T-helper 2 cell treated with Interferon-gamma antibody and Interleukin-4, amounts not matched to agents 5 μg/mL and 100 μg/mL, for 36 hours (primary cell): ENCODE results near the gene ENTPD6.
"Not testable (repeated sequence)": the region's sequence is repeated elsewhere in the genome, so short reads cannot be mapped to it uniquely, and the experiment has no call there.

Source experiments
- DNase-seq: peaks from one replicate; pipeline ENCODE4 v3.0.0; 2021; ENCODE audit warnings: low spot score
- H3K27ac Mint-ChIP-seq: one replicate; pipeline ENCODE4 v1.8.0; 2021; ENCODE audit warnings: mild to moderate bottlenecking, mixed read lengths
- H3K27me3 Mint-ChIP-seq: one replicate; pipeline ENCODE4 v1.8.0; 2021; ENCODE audit warnings: low read depth, mixed read lengths
- H3K36me3 Mint-ChIP-seq: one replicate; pipeline ENCODE4 v1.8.0; 2021; ENCODE audit warnings: low read depth, mixed read lengths
- H3K4me1 Mint-ChIP-seq: one replicate; pipeline ENCODE4 v1.8.0; 2021; ENCODE audit warnings: low read depth, mixed read lengths
- H3K4me3 Mint-ChIP-seq: one replicate; pipeline ENCODE4 v1.8.0; 2022; ENCODE audit warnings: mild to moderate bottlenecking, moderate library complexity, mixed read lengths
- H3K9me3 Mint-ChIP-seq: one replicate; pipeline ENCODE4 v1.8.0; 2021; ENCODE audit warnings: mixed read lengths

Gene ENTPD6

GRCh38 chr20:25176184-25176583, 19.3 kb upstream of the ENTPD6 start:
- Mint-ChIP-seq H3K9me3 (no peaks in the 10 kb centered on the region), H3K4me1 (no peaks in the 10 kb centered on the region), H3K4me3 (no peak overlapping the region), H3K27me3 (peaks cover 7% of the 10 kb centered on the region), H3K36me3 (no peaks in the 10 kb centered on the region), H3K27ac (no peak overlapping the region)
- no peak for DNase-seq

DNA sequence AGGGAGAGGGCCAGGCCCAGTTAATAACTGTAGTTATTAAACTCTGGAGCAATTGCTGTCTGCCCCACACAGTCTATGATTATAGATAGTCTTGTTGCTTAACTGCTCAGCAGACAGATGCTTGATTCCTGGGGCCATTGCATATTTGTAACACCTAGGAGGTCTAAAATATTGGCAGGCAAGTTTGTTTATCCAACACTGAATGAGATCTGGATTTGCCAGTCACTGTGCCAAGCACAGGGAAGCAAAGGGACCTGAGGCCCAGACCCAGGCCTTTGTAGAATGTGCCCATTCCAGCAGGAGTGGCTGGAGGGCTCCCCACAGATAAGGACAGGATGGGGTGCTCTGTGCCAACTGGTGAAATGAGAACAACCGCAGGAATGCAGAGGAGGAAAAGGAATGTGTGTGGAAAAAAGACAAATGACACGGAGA, 17.6 kb upstream of the ENTPD6 start:
- no peak overlapping the region for H3K4me3 Mint-ChIP-seq
- H3K9me3 Mint-ChIP-seq = no peaks in the 10 kb centered on the region
- no peaks in the 10 kb centered on the region for H3K4me1 Mint-ChIP-seq
- H3K27ac Mint-ChIP-seq = no peak overlapping the region
- peaks cover 12% of the 10 kb centered on the region for H3K27me3 Mint-ChIP-seq
- H3K36me3 Mint-ChIP-seq = no peaks in the 10 kb centered on the region
- DNase-seq = no peak

GRCh38 chr20:25178563-25179438, 16.7 kb upstream of the ENTPD6 start:
- no peaks in the 10 kb centered on the region for H3K36me3 Mint-ChIP-seq
- H3K4me3 Mint-ChIP-seq = no peak overlapping the region
- no peak for DNase-seq
- H3K9me3 Mint-ChIP-seq = peaks cover 9% of the 10 kb centered on the region
- no peak overlapping the region for H3K27ac Mint-ChIP-seq
- H3K27me3 Mint-ChIP-seq = peaks cover 18% of the 10 kb centered on the region
- no peaks in the 10 kb centered on the region for H3K4me1 Mint-ChIP-seq

- Mint-ChIP-seq H3K27me3 (peaks cover 26% of the 10 kb centered on the region), H3K27ac (no peak overlapping the region), H3K4me3 (no peak overlapping the region), H3K4me1 (no peaks in the 10 kb centered on the region), H3K36me3 (no peaks in the 10 kb centered on the region), H3K9me3 (peaks cover 13% of the 10 kb centered on the region)
- DNase-seq = no peak
These were observed 15.9 kb upstream of the ENTPD6 start for GRCh38 chr20:25179439-25180089.

DNA sequence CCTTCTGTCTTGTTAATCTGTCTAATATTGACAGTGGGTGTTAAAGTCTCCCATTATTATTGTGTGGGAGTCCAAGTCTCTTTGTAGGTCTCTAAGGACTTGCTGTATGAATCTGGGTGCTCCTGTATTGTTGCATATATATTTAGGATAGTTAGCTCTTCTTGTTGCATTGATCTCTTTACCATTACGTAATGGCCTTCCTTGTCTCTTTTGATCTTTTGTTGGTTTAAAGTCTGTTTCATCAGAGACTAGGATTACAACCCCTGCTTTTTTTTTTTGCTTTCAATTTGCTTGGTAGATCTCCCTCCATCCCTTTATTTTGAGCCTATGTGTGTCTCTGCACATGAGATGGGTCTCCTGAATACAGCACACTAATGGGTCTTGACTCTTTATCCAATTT, 11.1 kb upstream of the ENTPD6 start:
- not testable (repeated sequence) for H3K36me3 Mint-ChIP-seq, DNase-seq, H3K4me1 Mint-ChIP-seq, H3K4me3 Mint-ChIP-seq, H3K27ac Mint-ChIP-seq
- peaks cover 54% of the 10 kb centered on the region for H3K27me3 Mint-ChIP-seq
- H3K9me3 Mint-ChIP-seq = peaks cover 13% of the 10 kb centered on the region

DNA sequence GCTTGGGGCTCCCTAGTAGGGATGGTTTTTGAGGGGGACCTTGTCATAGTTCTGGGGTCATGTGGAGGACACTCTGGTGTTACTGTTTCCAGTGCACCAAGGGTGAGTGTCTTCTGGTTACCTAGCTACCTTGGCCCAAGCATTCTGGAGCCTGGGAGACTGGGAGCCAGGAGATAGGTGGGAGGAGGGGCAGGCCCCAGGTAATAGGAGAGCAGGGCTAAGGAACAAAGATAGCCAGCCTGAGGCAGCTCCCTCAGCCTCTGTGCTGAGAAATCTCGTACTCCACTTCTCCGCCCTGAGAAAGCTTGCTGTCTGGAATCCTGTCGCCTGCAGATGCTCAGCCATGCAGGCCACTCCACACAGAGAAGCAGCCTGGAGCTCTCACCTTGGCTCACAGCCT, 8.3 kb upstream of the ENTPD6 start:
- Mint-ChIP-seq H3K4me1 (no peaks in the 10 kb centered on the region), H3K9me3 (peaks cover 13% of the 10 kb centered on the region), H3K36me3 (no peaks in the 10 kb centered on the region), H3K27me3 (peaks cover 58% of the 10 kb centered on the region), H3K27ac (no peak overlapping the region), H3K4me3 (no peak overlapping the region)
- no peak for DNase-seq

- no peak for DNase-seq
- no peak overlapping the region for H3K4me3 Mint-ChIP-seq
- H3K27ac Mint-ChIP-seq = no peak overlapping the region
- peaks cover 54% of the 10 kb centered on the region for H3K27me3 Mint-ChIP-seq
- H3K36me3 Mint-ChIP-seq = no peaks in the 10 kb centered on the region
- peaks cover 13% of the 10 kb centered on the region for H3K9me3 Mint-ChIP-seq
- H3K4me1 Mint-ChIP-seq = no peaks in the 10 kb centered on the region
These were observed 7.9 kb upstream of the ENTPD6 start for GRCh38 chr20:25187635-25188034.

DNA sequence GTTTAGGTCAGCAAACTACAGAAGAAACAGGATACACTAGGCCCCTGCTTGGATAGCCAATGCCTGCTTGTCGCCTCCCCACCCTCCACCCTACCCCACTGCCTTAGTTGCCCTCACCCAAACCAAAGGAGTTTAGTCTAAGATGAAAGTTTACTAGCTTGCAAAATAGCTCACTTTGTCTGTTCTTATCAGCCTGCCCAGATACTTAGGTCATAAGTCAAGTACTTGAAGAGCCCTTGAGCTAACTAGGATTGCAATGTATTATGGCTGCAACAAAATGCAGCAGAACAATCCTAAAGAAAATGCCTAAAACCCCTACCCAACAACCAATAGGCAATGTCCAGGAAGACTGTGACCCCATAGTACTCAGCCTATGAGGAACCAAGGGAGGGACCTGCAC, 7.3 kb upstream of the ENTPD6 start:
- Mint-ChIP-seq H3K4me1 (no peaks in the 10 kb centered on the region), H3K27me3 (peaks cover 54% of the 10 kb centered on the region), H3K4me3 (no peak overlapping the region), H3K36me3 (no peaks in the 10 kb centered on the region), H3K9me3 (peaks cover 10% of the 10 kb centered on the region), H3K27ac (no peak overlapping the region)
- no peak for DNase-seq

DNA sequence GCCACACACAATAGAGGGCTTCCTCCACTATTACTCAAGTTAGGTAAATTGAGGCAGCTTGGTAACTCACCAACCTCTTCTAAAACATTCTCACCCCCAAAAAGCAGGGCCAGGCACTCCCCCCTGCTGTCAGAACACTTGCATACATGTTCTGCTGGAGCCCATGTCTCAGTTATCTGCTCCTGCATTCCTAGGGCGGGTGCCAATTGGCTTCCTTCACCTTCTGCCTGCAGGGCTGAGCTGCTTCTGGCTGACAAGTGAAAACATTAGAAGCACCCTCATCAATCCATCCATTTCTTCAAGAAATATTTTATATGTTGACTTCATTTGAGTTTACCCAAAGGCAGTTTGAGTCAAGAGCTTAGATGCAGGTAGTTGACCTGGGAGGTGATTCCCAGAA, 4.5 kb upstream of the ENTPD6 start:
- DNase-seq = no peak
- Mint-ChIP-seq H3K27ac (no peak overlapping the region), H3K4me3 (no peak overlapping the region), H3K36me3 (no peaks in the 10 kb centered on the region), H3K4me1 (no peaks in the 10 kb centered on the region), H3K27me3 (peaks cover 28% of the 10 kb centered on the region), H3K9me3 (no peaks in the 10 kb centered on the region)

- H3K27ac Mint-ChIP-seq = no peak overlapping the region
- peaks cover 5% of the 10 kb centered on the region for H3K4me1 Mint-ChIP-seq
These were observed 3.8 kb upstream of the ENTPD6 start for GRCh38 chr20:25191689-25192088.

DNA sequence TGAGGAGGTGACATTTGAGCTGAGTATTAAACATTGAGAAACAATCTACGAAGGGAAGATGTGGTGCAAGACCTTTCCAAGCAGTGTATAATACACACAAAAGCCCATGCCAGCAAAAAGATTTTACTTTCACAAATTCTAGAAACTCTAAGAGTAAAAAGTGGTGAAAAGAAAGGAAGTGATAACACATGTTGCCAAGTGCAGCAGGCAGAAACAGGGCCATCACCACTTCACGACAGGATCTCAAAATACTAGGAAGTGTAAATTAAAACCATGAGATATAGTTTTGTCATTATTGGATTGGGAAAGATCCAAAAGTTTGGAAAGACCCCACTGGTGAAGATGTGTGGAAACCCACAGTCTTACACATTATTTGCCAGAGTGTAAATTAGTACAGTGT, 1.7 kb upstream of the ENTPD6 start:
- H3K27me3 Mint-ChIP-seq = peaks cover 14% of the 10 kb centered on the region
- H3K36me3 Mint-ChIP-seq = no peaks in the 10 kb centered on the region
- peaks cover 16% of the 10 kb centered on the region for H3K4me1 Mint-ChIP-seq
- H3K4me3 Mint-ChIP-seq = no peak overlapping the region
- H3K27ac Mint-ChIP-seq = no peak overlapping the region
- no peaks in the 10 kb centered on the region for H3K9me3 Mint-ChIP-seq
- no peak for DNase-seq

More at GRCh38 chr20:25191689-25192088, 3.8 kb upstream of the ENTPD6 start:
- no peak overlapping the region for H3K4me3 Mint-ChIP-seq
- H3K36me3 Mint-ChIP-seq = no peaks in the 10 kb centered on the region
- peaks cover 27% of the 10 kb centered on the region for H3K27me3 Mint-ChIP-seq
- H3K9me3 Mint-ChIP-seq = no peaks in the 10 kb centered on the region
- DNase-seq = no peak

- Mint-ChIP-seq H3K27me3 (peaks cover 9% of the 10 kb centered on the region), H3K4me3 (peak overlapping the region; percentile 74), H3K9me3 (no peaks in the 10 kb centered on the region), H3K27ac (peak overlapping the region; percentile 80), H3K4me1 (peaks cover 18% of the 10 kb centered on the region), H3K36me3 (no peaks in the 10 kb centered on the region)
- no peak for DNase-seq
These were observed 1.1 kb upstream of the ENTPD6 start for GRCh38 chr20:25194333-25194972.

- Mint-ChIP-seq H3K27ac (peak overlapping the region; percentile 59), H3K4me1 (peaks cover 18% of the 10 kb centered on the region), H3K4me3 (peak overlapping the region; percentile 91), H3K9me3 (no peaks in the 10 kb centered on the region), H3K36me3 (no peaks in the 10 kb centered on the region), H3K27me3 (peaks cover 1% of the 10 kb centered on the region)
- DNase-seq = no peak
These were observed 662 bp downstream of the ENTPD6 start for GRCh38 chr20:25195962-25196785.
